ENCODE results near the gene CDK11B.
"Not testable (repeated sequence)": the region's sequence is repeated elsewhere in the genome, so short reads cannot be mapped to it uniquely, and the experiment has no call there.

Gene CDK11B

GRCh38 chr1:1600861-1601563 is 57.8 kb downstream of the CDK11B start:
- DNase-seq (ENCODE audit: low read depth in 2 of 3, low spot score in 2 of 3) = no peak

- no peak for DNase-seq (ENCODE audit: low read depth in 2 of 3, low spot score in 2 of 3)
These were observed 58.6 kb downstream of the CDK11B start, which contains the start of gene FNDC10 for GRCh38 chr1:1599935-1600860. TSS of gene FNDC10 (minus strand) at chr1:1600135. CDS start at chr1:1600015, 120 bp downstream.

GRCh38 chr1:1599030-1599934 is 59.5 kb downstream of the CDK11B start:
- no peak for DNase-seq (ENCODE audit: low read depth in 2 of 3, low spot score in 2 of 3)

DNA sequence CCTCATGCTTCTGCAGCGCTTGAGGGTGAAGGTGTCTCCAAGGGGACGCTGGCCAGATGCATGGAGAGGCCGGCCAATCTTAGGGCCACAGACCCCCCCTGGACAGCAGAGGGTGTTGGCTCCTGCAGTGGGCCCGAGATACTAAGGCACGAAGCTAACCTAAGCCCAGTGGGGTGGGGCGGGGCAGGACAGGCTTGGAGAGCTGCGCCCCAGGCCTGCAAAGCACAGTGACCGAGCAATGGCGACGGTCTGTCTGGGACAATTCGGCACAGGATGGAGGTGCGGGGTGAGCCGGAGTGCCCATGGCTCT is 60.1 kb downstream of the CDK11B start:
- DNase-seq (ENCODE audit: low read depth in 2 of 3, low spot score in 2 of 3) = no peak

GRCh38 chr1:1598051-1598719 is 60.6 kb downstream of the CDK11B start:
- no peak for DNase-seq (ENCODE audit: low read depth in 2 of 3, low spot score in 2 of 3)

- DNase-seq (ENCODE audit: low read depth in 2 of 3, low spot score in 2 of 3) = no peak
These were observed 61.4 kb downstream of the CDK11B start for GRCh38 chr1:1597275-1597930.

DNA sequence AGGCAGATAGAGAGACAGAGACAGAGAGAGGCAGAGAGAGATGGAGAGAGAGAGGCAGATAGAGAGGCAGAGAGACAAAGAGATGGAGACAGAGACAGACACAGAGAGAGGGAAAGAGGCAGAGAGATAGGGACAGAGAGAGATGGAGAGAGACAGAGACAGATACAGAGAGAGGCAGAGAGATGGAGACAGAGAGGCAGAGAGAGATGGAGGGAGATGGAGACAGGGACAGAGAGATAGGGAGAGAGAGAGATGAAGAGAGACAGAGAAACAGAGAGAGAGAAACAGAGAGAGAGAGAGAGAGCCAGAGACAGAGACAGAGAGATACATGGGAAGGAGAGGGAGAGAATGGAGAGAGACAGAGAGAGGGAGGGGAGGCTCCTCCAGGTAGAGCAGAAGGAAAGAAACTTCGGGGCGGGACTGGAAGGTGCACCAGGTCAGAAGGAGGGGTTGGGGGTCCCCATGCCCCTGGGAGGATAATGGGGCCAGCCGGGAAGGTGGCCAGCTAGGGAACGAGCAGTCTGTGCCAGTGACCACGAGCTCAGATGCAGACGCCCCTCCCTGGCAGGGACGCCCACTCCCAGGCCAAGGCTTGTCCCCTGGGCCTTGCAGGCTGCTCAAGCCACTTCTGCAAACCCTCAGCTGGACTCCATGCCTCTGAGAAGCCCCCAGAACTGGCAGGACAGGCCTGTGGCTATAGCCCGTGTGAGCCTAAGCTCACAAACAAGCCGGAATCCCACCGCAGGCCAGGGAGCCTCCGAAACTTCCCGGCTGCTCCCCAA is 62.1 kb downstream of the CDK11B start:
- no peak for DNase-seq (ENCODE audit: low read depth in 2 of 3, low spot score in 2 of 3)

- not testable (repeated sequence) for DNase-seq (ENCODE audit: low read depth in 2 of 3, low spot score in 2 of 3)
These were observed 63.5 kb downstream of the CDK11B start for GRCh38 chr1:1595341-1595740.

GRCh38 chr1:1594602-1595260 is 64.1 kb downstream of the CDK11B start:
- DNase-seq (ENCODE audit: low read depth in 2 of 3, low spot score in 2 of 3) = no peak

GRCh38 chr1:1593834-1594601 is 64.8 kb downstream of the CDK11B start:
- no peak for DNase-seq (ENCODE audit: low read depth in 2 of 3, low spot score in 2 of 3)

DNA sequence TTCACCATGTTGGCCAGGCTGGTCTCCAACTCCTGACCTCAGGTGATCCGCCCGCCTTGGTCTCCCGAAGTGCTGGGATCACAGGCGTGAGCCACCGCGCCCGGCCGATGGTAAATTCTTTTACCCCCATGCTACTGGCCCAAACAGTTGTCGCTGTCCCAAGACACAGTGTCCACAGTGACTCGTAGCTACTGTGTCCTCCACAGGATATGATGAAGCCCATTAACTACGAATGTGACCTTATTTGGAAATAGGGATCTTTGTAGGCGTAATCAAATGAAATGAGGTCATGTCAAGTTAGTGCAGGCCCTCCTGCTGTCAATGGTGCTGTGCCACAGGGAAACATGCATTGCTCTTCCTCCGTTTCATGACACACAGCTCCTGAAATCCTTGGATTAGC is 67.4 kb downstream of the CDK11B start:
- no peak for DNase-seq (ENCODE audit: low read depth in 2 of 3, low spot score in 2 of 3)
